Keratinocyte (primary cell): Measurements from ENCODE around the gene SIPA1L3. TPM values are rescaled to one million over a fixed set of nuclear protein-coding genes. Genes with fewer than 3 reads are reported as not detected.

Source experiments
- DNase-seq: peaks from one replicate; pipeline ENCODE4 v3.0.0-alpha.2; 2011; ENCODE audit warnings: low read depth, missing footprints, low spot score
- FAIRE-seq: peaks from 2 replicates; lab custom pipeline; 2011; peaks lifted over from hg19 to GRCh38; lab: Jason Lieb, UNC
- H2AFZ ChIP-seq: 2 replicates; pipeline ENCODE4 v1.6.0; 2012; ENCODE audit warnings: low read length, control low read depth, inconsistent platforms; ENCODE audit not compliant: control insufficient read depth
- H3K27ac ChIP-seq: 2 replicates; pipeline ENCODE4 v1.5.1; 2011; ENCODE audit warnings: low read length; ENCODE audit not compliant: control insufficient read depth, insufficient read depth
- H3K27me3 ChIP-seq: 3 replicates; pipeline ENCODE4 v1.6.0; 2011; ENCODE audit warnings: low read length; ENCODE audit not compliant: control insufficient read depth, insufficient read depth; ENCODE audit errors: extremely low read depth
- H3K36me3 ChIP-seq, 2 experiments: 2 replicates in 1 of 2; 3 replicates in 1 of 2; pipeline ENCODE4 v1.5.1; 2011; ENCODE audit warnings: low read length in 2 of 2, mild to moderate bottlenecking in 1 of 2; ENCODE audit not compliant: control insufficient read depth in 2 of 2, insufficient read depth in 2 of 2; ENCODE audit errors: extremely low read depth in 1 of 2
- H3K4me1 ChIP-seq: 3 replicates; pipeline ENCODE4 v1.5.1; 2011; ENCODE audit warnings: low read length; ENCODE audit not compliant: control insufficient read depth, insufficient read depth; ENCODE audit errors: extremely low read depth
- H3K4me2 ChIP-seq: 3 replicates; pipeline ENCODE4 v1.6.0; 2011; ENCODE audit warnings: low read depth, low read length; ENCODE audit not compliant: control insufficient read depth, insufficient read depth; ENCODE audit errors: extremely low read depth
- H3K4me3 ChIP-seq, 3 experiments: fragments of 200-600 bp in 1 of 3; sonication (generic) in 1 of 3; 2 replicates in 2 of 3; 3 replicates in 1 of 3; pipeline ENCODE4 v1.5.1; 2011 to 2016; ENCODE audit warnings: low read length in 3 of 3, mild to moderate bottlenecking in 3 of 3, control low read depth in 2 of 3, inconsistent platforms in 1 of 3, low read depth in 1 of 3, mixed read lengths in 1 of 3, mixed run types in 1 of 3, moderate library complexity in 1 of 3; ENCODE audit not compliant: control insufficient read depth in 2 of 3, insufficient read depth in 2 of 3; ENCODE audit errors: extremely low read depth in 1 of 3
- H3K79me2 ChIP-seq: 2 replicates; pipeline ENCODE4 v1.6.0; 2012; ENCODE audit warnings: low read length; ENCODE audit not compliant: control insufficient read depth, insufficient read depth
- H3K9ac ChIP-seq: 3 replicates; pipeline ENCODE4 v1.6.0; 2011; ENCODE audit warnings: low read length; ENCODE audit not compliant: control insufficient read depth, insufficient read depth; ENCODE audit errors: extremely low read depth
- H3K9me1 ChIP-seq: 3 replicates; pipeline ENCODE4 v1.6.0; 2011; ENCODE audit warnings: low read length; ENCODE audit not compliant: control insufficient read depth, insufficient read depth; ENCODE audit errors: extremely low read depth
- H3K9me3 ChIP-seq: 2 replicates; pipeline ENCODE4 v1.5.1; 2012; ENCODE audit warnings: low read depth, low read length; ENCODE audit not compliant: control insufficient read depth
- H4K20me1 ChIP-seq: 3 replicates; pipeline ENCODE4 v1.6.0; 2011; ENCODE audit warnings: low read length; ENCODE audit not compliant: control insufficient read depth, insufficient read depth; ENCODE audit errors: extremely low read depth
- EZH2 ChIP-seq: IDR thresholded peaks from one replicate; pipeline ENCODE4 v1.6.1; 2012; ENCODE audit warnings: inconsistent platforms, mild to moderate bottlenecking, low read length, moderate library complexity
- dilution Hi-C: fragments of 300-500 bp; cut with MboI; formaldehyde crosslinking; loops from one replicate; pipeline ENCODE4 v1.7.0; 2020; ENCODE audit warnings: low sequenced_read_pairs; ENCODE audit not compliant: extremely low pct_ligation_motif_present
- polyA plus RNA-seq, 5 experiments: library from polyadenylated mRNA; depleted of rRNA in 3 of 5; stranded (reverse) in 3 of 5; stranded (forward) in 1 of 5; unstranded in 1 of 5; fragments of >200 nt; gene quantifications; 1 replicate in 1 of 5; 2 replicates in 3 of 5; 3 replicates in 1 of 5; pipeline versions ENCODE4 v1.2.1 to v1.2.3, GENCODE V29; 2011 to 2012; ENCODE audit warnings: missing spikeins in 2 of 5, low read depth in 1 of 5, low replicate concordance in 1 of 5
- TF ChIP-seq, protein P1 (sequence below), 3 experiments: IDR thresholded peaks in 1 of 3; conservative IDR thresholded peaks in 1 of 3; optimal IDR thresholded peaks in 1 of 3; 2 replicates in 2 of 3; 3 replicates in 1 of 3; pipeline versions ENCODE3 to v1.5.1; 2011; ENCODE audit warnings: low read length in 3 of 3, mild to moderate bottlenecking in 3 of 3, moderate library complexity in 2 of 3, control low read depth in 1 of 3, inconsistent platforms in 1 of 3; ENCODE audit not compliant: insufficient read depth in 2 of 3; ENCODE audit errors: extremely low read depth in 1 of 3

SIPA1L3 gene
- polyA plus RNA-seq, 1 donor (not counting 4 experiments of a cell fraction or from before 2014, with no cell fraction given), result 8.0 TPM

DNA sequence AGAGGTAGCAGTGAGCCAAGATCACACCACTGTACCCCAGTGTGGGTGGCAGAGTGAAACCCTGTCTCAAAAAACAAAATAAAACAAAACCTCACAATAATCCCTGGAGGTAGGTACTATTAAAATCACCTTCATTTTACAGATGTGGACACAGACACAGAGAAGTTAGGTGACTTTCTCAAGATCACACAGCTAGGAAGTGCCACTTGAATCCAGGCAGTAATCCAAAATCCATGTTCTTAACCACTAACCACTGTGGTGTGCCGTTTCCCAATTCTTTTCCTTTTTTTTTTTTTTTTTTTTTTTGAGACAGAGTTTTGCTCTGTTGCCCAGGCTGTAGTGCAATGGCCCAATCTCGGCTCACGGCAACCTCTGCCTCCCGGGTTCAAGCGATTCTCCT, 340.1 kb downstream of the SIPA1L3 start:
- H3K4me1 ChIP-seq, result peaks cover 13% of the 10 kb centered on the region
- H4K20me1 ChIP-seq, result no peaks in the 10 kb centered on the region
- no peak for TF ChIP-seq EZH2
- TF ChIP-seq, protein P1, sequence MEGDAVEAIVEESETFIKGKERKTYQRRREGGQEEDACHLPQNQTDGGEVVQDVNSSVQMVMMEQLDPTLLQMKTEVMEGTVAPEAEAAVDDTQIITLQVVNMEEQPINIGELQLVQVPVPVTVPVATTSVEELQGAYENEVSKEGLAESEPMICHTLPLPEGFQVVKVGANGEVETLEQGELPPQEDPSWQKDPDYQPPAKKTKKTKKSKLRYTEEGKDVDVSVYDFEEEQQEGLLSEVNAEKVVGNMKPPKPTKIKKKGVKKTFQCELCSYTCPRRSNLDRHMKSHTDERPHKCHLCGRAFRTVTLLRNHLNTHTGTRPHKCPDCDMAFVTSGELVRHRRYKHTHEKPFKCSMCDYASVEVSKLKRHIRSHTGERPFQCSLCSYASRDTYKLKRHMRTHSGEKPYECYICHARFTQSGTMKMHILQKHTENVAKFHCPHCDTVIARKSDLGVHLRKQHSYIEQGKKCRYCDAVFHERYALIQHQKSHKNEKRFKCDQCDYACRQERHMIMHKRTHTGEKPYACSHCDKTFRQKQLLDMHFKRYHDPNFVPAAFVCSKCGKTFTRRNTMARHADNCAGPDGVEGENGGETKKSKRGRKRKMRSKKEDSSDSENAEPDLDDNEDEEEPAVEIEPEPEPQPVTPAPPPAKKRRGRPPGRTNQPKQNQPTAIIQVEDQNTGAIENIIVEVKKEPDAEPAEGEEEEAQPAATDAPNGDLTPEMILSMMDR (optimal IDR thresholded peaks at IDR 0.05 in 1 of 3, IDR thresholded peaks at IDR 0.05 in 1 of 3, conservative IDR thresholded peaks at IDR 0.05 in 1 of 3; ENCODE audit: extremely low read depth in 1 of 3, insufficient read depth in 2 of 3, low read length in 3 of 3), result no peak
- H3K4me3 ChIP-seq, result no peak overlapping the region
- dilution Hi-C loops, result no loop called here
- FAIRE-seq (no peak), DNase-seq (no peak)
- no peaks in the 10 kb centered on the region for H3K79me2 ChIP-seq
- H3K9ac ChIP-seq, result no peak overlapping the region
- H3K9me3 ChIP-seq, result no peaks in the 10 kb centered on the region
- H3K27ac ChIP-seq, result no peak overlapping the region
- no peaks in the 10 kb centered on the region for H3K9me1 ChIP-seq
- no peaks in the 10 kb centered on the region for H3K36me3 ChIP-seq
- H3K27me3 ChIP-seq, result no peaks in the 10 kb centered on the region
- H2AFZ ChIP-seq, result no peak overlapping the region
- H3K4me2 ChIP-seq, result no peak overlapping the region

- FAIRE-seq (no peak), DNase-seq (no peak)
- no peaks in the 10 kb centered on the region for H3K9me1 ChIP-seq
- no peak for TF ChIP-seq EZH2
- TF ChIP-seq, protein P1 (optimal IDR thresholded peaks at IDR 0.05 in 1 of 3, IDR thresholded peaks at IDR 0.05 in 1 of 3, conservative IDR thresholded peaks at IDR 0.05 in 1 of 3; ENCODE audit: extremely low read depth in 1 of 3, insufficient read depth in 2 of 3, low read length in 3 of 3), result no peak
- no peaks in the 10 kb centered on the region for H3K36me3 ChIP-seq
- no peak overlapping the region for H3K4me3 ChIP-seq
- no peaks in the 10 kb centered on the region for H3K27me3 ChIP-seq
- no peaks in the 10 kb centered on the region for H3K79me2 ChIP-seq
- H4K20me1 ChIP-seq, result no peaks in the 10 kb centered on the region
- H3K9me3 ChIP-seq, result no peaks in the 10 kb centered on the region
- H3K4me1 ChIP-seq, result peaks cover 20% of the 10 kb centered on the region
- H3K9ac ChIP-seq, result no peak overlapping the region
- H2AFZ ChIP-seq, result no peak overlapping the region
- dilution Hi-C loops, result no loop called here
- H3K4me2 ChIP-seq, result no peak overlapping the region
- H3K27ac ChIP-seq, result no peak overlapping the region
Measured at GRCh38 chr19:38247734-38248268, 340.8 kb downstream of the SIPA1L3 start.
